ENCODE data around the gene ELK3.

GRCh38 chr12:96218989-96219678 lies 25.0 kb downstream of the ELK3 start:
- no peak for TF ChIP-seq ZFX (IDR thresholded peaks at IDR 0.05)
- TF ChIP-seq, protein P1, sequence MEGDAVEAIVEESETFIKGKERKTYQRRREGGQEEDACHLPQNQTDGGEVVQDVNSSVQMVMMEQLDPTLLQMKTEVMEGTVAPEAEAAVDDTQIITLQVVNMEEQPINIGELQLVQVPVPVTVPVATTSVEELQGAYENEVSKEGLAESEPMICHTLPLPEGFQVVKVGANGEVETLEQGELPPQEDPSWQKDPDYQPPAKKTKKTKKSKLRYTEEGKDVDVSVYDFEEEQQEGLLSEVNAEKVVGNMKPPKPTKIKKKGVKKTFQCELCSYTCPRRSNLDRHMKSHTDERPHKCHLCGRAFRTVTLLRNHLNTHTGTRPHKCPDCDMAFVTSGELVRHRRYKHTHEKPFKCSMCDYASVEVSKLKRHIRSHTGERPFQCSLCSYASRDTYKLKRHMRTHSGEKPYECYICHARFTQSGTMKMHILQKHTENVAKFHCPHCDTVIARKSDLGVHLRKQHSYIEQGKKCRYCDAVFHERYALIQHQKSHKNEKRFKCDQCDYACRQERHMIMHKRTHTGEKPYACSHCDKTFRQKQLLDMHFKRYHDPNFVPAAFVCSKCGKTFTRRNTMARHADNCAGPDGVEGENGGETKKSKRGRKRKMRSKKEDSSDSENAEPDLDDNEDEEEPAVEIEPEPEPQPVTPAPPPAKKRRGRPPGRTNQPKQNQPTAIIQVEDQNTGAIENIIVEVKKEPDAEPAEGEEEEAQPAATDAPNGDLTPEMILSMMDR (conservative IDR thresholded peaks at IDR 0.05): no peak

Data from C4-2B (cell line).